Mucosa of descending colon (tissue), 3 donors: ENCODE measurements around the gene AFF4. TPM values are rescaled to one million over a fixed set of nuclear protein-coding genes. Genes with fewer than 3 reads are reported as not detected.
"Not testable (repeated sequence)": the region's sequence is repeated elsewhere in the genome, so short reads cannot be mapped to it uniquely, and the experiment has no call there.

Source experiments
- ATAC-seq: fragments of 200-7000 bp; cut with Tn5 transposase; one replicate; pipeline ENCODE4 v1.9.1; 2020; ENCODE audit warnings: mild to moderate bottlenecking, moderate library complexity
- DNase-seq, 3 donors: peaks; one replicate each; pipeline ENCODE4 v3.0.0-alpha.2; 2020
- H3K36me3 ChIP-seq: fragments of 200-600 bp; one replicate; pipeline ENCODE4 v1.8.0; 2021; ENCODE audit warnings: low read depth, mild to moderate bottlenecking
- H3K4me1 ChIP-seq: fragments of 200-600 bp; one replicate; pipeline ENCODE4 v1.8.0; 2021; ENCODE audit warnings: low read depth, mild to moderate bottlenecking
- H3K4me3 ChIP-seq: fragments of 200-600 bp; one replicate; pipeline ENCODE4 v1.8.0; 2021; ENCODE audit warnings: mild to moderate bottlenecking
- H3K9me3 ChIP-seq: fragments of 200-600 bp; one replicate; pipeline ENCODE4 v1.8.0; 2021; ENCODE audit warnings: mild to moderate bottlenecking
- intact Hi-C, 2 donors: fragments of 100-400 bp; cut with DNase I in 1 of 2; cut with micrococcal nuclease in 1 of 2; formaldehyde crosslinking; loops; one replicate each; pipeline versions ENCODE4 v1.11.0 to v1.11.1; 2022; cut with DNase I, micrococcal nuclease
- long read RNA-seq, 2 donors: library from polyadenylated mRNA; unstranded; transcript quantifications; one replicate each; pipeline ENCODE4 v2.0.0, GENCODE V29; 2019 to 2021
- total RNA-seq, 3 donors: library from RNA; stranded (reverse); fragmentation: NEBNext Ultra II Directional in 2 of 3; extraction: Animal tissue kit (Norgen Biotek cat#: 25700) in 2 of 3; gene quantifications; one replicate each; pipeline versions ENCODE4 v1.2.1 to v1.2.4, GENCODE V29; 2021 to 2023
- TF ChIP-seq, protein P1 (sequence below): fragments of 200-600 bp; IDR thresholded peaks from one replicate; pipeline ENCODE4 v1.8.0; 2022; ENCODE audit warnings: antibody characterized with exemption, mild to moderate bottlenecking
- donor health status: DM: no; HTN: no; CAD: no; lungs with moderate emphysema.
- donor health status: DM: no; HTN: no; CAD: no.
- donor health status: DM: no; HTN: yes; CAD: no.

AFF4 gene, protein sequence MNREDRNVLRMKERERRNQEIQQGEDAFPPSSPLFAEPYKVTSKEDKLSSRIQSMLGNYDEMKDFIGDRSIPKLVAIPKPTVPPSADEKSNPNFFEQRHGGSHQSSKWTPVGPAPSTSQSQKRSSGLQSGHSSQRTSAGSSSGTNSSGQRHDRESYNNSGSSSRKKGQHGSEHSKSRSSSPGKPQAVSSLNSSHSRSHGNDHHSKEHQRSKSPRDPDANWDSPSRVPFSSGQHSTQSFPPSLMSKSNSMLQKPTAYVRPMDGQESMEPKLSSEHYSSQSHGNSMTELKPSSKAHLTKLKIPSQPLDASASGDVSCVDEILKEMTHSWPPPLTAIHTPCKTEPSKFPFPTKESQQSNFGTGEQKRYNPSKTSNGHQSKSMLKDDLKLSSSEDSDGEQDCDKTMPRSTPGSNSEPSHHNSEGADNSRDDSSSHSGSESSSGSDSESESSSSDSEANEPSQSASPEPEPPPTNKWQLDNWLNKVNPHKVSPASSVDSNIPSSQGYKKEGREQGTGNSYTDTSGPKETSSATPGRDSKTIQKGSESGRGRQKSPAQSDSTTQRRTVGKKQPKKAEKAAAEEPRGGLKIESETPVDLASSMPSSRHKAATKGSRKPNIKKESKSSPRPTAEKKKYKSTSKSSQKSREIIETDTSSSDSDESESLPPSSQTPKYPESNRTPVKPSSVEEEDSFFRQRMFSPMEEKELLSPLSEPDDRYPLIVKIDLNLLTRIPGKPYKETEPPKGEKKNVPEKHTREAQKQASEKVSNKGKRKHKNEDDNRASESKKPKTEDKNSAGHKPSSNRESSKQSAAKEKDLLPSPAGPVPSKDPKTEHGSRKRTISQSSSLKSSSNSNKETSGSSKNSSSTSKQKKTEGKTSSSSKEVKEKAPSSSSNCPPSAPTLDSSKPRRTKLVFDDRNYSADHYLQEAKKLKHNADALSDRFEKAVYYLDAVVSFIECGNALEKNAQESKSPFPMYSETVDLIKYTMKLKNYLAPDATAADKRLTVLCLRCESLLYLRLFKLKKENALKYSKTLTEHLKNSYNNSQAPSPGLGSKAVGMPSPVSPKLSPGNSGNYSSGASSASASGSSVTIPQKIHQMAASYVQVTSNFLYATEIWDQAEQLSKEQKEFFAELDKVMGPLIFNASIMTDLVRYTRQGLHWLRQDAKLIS
- 10 to 100 TPM; 65.8 to 85.3 (median 76.6) TPM for total RNA-seq
- long read RNA-seq, donor 1, full-length matches to known transcripts, result 8 of 20 reads
- long read RNA-seq, donor 1, partial matches to known transcripts, result 5 of 20 reads
- long read RNA-seq, donor 1, other reads (novel, unspliced or antisense), result 7 of 20 reads
- long read RNA-seq, donor 2, partial matches to known transcripts, result 7 of 7 reads
- long read RNA-seq, donor 2, other reads (novel, unspliced or antisense), result 0 of 7 reads

DNA sequence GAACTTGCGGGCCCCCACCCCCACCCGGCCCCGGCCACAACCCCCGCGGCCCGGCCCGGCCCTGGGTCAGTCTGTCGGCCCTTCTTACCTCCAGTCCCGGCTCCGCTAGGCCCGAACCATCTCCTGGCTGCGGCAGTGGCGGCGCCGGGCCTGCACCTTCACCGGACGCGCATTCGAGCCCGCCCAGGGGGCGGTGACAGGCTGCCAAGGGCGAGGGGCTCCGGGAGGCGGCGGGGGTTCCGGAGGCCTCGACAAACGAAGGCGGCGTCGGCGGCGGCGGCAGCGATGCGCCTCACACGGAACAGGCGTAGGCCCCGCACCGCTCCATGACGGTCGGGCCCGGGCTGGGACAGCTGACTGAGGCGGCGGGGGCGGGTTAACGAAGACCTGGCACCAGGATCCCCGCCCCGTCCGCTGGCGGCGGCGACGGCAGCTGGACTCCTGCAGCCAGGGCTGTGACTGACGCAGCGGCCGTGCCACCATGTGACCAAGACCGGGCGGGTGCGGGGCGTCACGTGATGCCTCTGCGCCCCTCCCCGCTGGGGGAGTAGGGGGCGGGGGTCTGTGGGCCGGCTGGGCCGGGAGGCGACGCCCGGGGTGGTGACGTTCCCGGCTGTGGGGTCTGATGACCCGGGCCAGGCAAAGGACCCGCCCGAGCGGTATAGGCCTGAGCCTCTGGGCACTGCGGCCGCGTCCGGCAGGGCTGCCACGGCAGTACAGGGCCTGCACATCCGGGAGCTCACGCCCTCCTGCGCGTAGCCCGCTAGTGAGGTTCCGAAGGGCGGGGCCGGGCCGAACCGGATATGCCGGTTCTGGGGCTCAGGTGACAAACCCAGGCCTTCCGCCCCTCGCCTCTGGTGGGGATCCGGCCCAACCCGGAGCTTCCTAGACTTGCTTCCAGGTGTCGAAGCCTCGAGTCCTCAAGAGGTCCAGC, at the start of gene AFF4:
Gene AFF4 (minus strand): TSS at position 464 of the 934 bp plus-strand sequence. CDS start 26,445 bp downstream, outside the sequence.
- H3K4me1 ChIP-seq, result peaks cover 12% of the 10 kb centered on the region
- H3K9me3 ChIP-seq, result no peaks in the 10 kb centered on the region
- ATAC-seq (peak; percentile 96), DNase-seq (peak; percentile 96 to 98 (median 97))
- H3K36me3 ChIP-seq, result no peaks in the 10 kb centered on the region
- intact Hi-C loops, result no loop called here
- H3K4me3 ChIP-seq, result peak within 1 kb of the TSS; percentile 94
- TF ChIP-seq, protein P1, sequence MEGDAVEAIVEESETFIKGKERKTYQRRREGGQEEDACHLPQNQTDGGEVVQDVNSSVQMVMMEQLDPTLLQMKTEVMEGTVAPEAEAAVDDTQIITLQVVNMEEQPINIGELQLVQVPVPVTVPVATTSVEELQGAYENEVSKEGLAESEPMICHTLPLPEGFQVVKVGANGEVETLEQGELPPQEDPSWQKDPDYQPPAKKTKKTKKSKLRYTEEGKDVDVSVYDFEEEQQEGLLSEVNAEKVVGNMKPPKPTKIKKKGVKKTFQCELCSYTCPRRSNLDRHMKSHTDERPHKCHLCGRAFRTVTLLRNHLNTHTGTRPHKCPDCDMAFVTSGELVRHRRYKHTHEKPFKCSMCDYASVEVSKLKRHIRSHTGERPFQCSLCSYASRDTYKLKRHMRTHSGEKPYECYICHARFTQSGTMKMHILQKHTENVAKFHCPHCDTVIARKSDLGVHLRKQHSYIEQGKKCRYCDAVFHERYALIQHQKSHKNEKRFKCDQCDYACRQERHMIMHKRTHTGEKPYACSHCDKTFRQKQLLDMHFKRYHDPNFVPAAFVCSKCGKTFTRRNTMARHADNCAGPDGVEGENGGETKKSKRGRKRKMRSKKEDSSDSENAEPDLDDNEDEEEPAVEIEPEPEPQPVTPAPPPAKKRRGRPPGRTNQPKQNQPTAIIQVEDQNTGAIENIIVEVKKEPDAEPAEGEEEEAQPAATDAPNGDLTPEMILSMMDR, result peak; percentile 20

DNA sequence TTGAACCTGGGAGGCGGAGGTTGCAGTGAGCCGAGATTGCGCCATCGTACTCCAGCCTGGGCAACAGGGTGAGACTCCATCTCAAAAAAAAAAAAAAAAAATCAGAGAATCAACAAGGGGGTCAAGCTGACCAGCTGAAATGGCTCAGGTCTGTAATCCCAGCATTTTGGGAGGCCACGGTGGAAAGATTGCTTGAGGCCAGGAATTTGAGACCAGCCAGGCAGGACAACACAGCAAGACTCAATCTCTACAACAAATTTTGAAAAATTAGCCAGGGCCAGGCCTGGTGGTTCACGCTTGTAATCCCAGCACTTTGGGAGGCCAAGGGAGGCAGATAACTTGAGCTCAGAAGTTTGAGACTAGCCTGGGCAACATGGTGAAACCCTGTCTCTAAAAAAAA, 45.0 kb upstream of the AFF4 start:
- not testable (repeated sequence) for H3K4me3 ChIP-seq, H3K4me1 ChIP-seq, DNase-seq

DNA sequence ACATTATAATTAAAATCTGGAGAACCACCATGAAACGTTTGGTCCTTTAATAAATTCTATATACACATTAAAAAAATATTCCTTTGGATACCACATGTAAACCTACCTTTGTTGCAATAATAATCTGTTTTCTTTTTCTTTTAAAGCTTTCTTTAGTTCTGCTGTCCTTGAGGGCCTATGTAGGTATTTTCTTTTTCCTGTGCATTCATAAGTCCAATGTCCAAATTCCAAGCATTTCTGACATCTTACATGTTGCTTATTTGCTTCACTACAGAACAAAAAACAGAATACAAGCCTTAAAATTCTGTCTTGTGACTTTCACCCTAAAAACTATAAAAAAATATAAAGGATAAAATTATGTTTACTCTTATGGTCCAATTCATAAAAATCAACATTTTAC, 43.2 kb upstream of the AFF4 start:
- intact Hi-C loops, result no loop called here
- ATAC-seq (no peak), DNase-seq (no peak)
- H3K36me3 ChIP-seq, result no peaks in the 10 kb centered on the region
- H3K4me3 ChIP-seq, result no peak overlapping the region
- no peaks in the 10 kb centered on the region for H3K4me1 ChIP-seq
- no peaks in the 10 kb centered on the region for H3K9me3 ChIP-seq
- TF ChIP-seq, protein P1, result no peak

More for the DNA sequence above, 45.0 kb upstream of the AFF4 start:
- intact Hi-C loops, H3K9me3 ChIP-seq, H3K36me3 ChIP-seq, ATAC-seq: not testable (repeated sequence)

DNA sequence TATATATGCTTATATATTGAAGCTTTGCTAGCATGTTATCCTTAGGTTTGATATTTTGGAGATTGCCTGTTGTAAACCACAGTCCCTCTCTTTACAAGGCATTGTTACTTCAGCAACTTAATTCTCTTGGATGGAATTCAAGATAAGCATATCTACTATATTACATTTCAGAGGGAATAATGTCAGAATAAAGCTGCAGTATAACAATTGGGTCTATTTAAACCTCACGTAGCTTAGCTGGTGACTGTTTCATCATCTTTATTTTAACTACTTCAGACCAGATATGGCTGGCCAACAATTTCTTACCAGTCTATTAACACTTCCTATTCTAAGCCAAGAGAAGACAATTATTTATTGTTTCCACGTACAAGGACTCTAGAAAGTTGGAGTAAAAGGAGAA, 35.8 kb upstream of the AFF4 start:
- Histone ChIP-seq H3K9me3 (no peaks in the 10 kb centered on the region), H3K4me3 (no peak overlapping the region), H3K4me1 (no peaks in the 10 kb centered on the region), H3K36me3 (no peaks in the 10 kb centered on the region)
- DNase-seq, result no peak
- intact Hi-C loops, result no loop called here
- TF ChIP-seq, protein P1, result no peak
- ATAC-seq, result peak; percentile 24

DNA sequence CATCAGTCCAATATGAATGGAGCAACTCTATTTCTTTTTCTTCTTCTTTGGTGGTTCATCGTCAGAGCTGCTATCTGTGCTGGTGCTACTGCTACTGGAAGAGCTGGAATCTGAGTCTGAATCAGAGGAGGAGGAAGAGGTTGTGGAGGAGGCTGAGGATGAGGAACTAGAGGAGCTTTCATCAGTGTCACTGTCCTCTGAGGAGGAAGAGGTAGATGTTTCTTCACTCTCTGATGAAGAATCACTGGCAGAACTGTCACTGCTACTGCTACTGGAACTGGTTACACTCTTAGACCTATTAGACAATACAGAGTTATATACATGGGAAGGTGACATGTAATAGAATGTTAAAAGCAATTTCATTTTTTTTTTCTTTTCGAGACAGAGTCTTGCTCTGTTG, 35.1 kb upstream of the AFF4 start:
- H3K4me1 ChIP-seq, result no peaks in the 10 kb centered on the region
- no peaks in the 10 kb centered on the region for H3K36me3 ChIP-seq
- DNase-seq (no peak), ATAC-seq (no peak)
- H3K9me3 ChIP-seq, result no peaks in the 10 kb centered on the region
- H3K4me3 ChIP-seq, result no peak overlapping the region
- TF ChIP-seq, protein P1, result no peak
- intact Hi-C loops, result no loop called here
